ENCODE results near the gene RD3L. TPM values are rescaled to one million over a fixed set of nuclear protein-coding genes. Genes with fewer than 3 reads are reported as not detected.
A peak's percentile ranks its signal among the peaks of the same experiment; 100 is the strongest.

Gene RD3L
- total and polyA plus RNA-seq, 2 of the 13 experiments (the other 11 are each of a cell fraction or from before 2014, with no cell fraction given) = not detected

GRCh38 chr14:103920981-103921854 lies 21.1 kb downstream of the RD3L start (continued):
- TF ChIP-seq E2F2 (CRISPR knock-in tag; IDR thresholded peaks at IDR 0.05; ENCODE audit: borderline replicate concordance) (0 out of 2 replicates have a peak, but pooled peaks have one; percentile 17), AKNA (CRISPR knock-in tag; IDR thresholded peaks at IDR 0.05; ENCODE audit: borderline replicate concordance) (no peak), GLMP (CRISPR knock-in tag; IDR thresholded peaks at IDR 0.05; ENCODE audit: borderline replicate concordance) (no peak), ATF2 (CRISPR knock-in tag; IDR thresholded peaks at IDR 0.05) (peak; percentile 51; the same call in 1 of the 2 replicates), HNRNPH1 (optimal IDR thresholded peaks at IDR 0.05; ENCODE audit: low read depth, low read length) (no peak), CREBL2 (CRISPR knock-in tag; IDR thresholded peaks at IDR 0.05; ENCODE audit: borderline replicate concordance) (no peak), ZNF605 (CRISPR knock-in tag; IDR thresholded peaks at IDR 0.05) (peak; percentile 79), HNF4G (IDR thresholded peaks at IDR 0.05; ENCODE audit: borderline replicate concordance, low read depth, low read length) (0 out of 2 replicates have a peak, but pooled peaks have one; percentile 15), HNF4G (CRISPR knock-in tag; IDR thresholded peaks at IDR 0.05; ENCODE audit: borderline replicate concordance, low read depth) (peak; percentile 41), GRHL1 (CRISPR knock-in tag; conservative IDR thresholded peaks at IDR 0.05) (no peak), TGIF2 (CRISPR knock-in tag; IDR thresholded peaks at IDR 0.05) (peak; percentile 74), IRF1 (CRISPR knock-in tag; IDR thresholded peaks at IDR 0.05; ENCODE audit: low read depth) (no peak), ZNF570 (CRISPR knock-in tag; IDR thresholded peaks at IDR 0.05; ENCODE audit: borderline replicate concordance) (no peak), ZNF883 (CRISPR knock-in tag; IDR thresholded peaks at IDR 0.05; ENCODE audit: not compliant biosample characterization) (peak; percentile 40), GPN1 (CRISPR knock-in tag; IDR thresholded peaks at IDR 0.05; ENCODE audit: borderline replicate concordance) (no peak)
